NB4 (cell line): ENCODE data around the gene PBRM1.

ENCODE experiments used
- DNase-seq: peaks from one replicate; pipeline ENCODE4 v3.0.0; 2010; ENCODE audit warnings: low read depth
- H3K4me3 ChIP-seq: one replicate; pipeline ENCODE4 v1.5.1; 2011; ENCODE audit warnings: mild to moderate bottlenecking, low read depth, low read length, moderate library complexity
- MYC ChIP-seq: IDR thresholded peaks from 2 replicates; pipeline ENCODE4 v1.6.1; 2011; ENCODE audit warnings: low read depth, low read length
- POLR2A ChIP-seq: IDR thresholded peaks from 2 replicates; pipeline ENCODE4 v1.6.1; 2011; ENCODE audit warnings: mild to moderate bottlenecking; ENCODE audit not compliant: insufficient read length; ENCODE audit errors: extremely low read depth
- TF ChIP-seq, protein P1 (sequence below): IDR thresholded peaks from one replicate; pipeline ENCODE4 v1.5.1; 2012; ENCODE audit warnings: low read depth, low read length
- TF ChIP-seq, protein P2 (sequence below): IDR thresholded peaks from 2 replicates; pipeline ENCODE4 v1.6.1; 2011; ENCODE audit warnings: low read depth, low read length

Gene PBRM1

GRCh38 chr3:52705688-52706686 lies 20.3 kb upstream of the PBRM1 start, which contains the start of the genes GLT8D1 and SPCS1:
Gene GLT8D1, minus strand, starts transcription at chr3:52705791. Its CDS starts 5,331 bp downstream, at chr3:52700460.
Gene SPCS1, plus strand, starts transcription at chr3:52706106. Its CDS starts 141 bp downstream, at chr3:52706247.
- H3K4me3 ChIP-seq: peak within 1 kb of the TSS; percentile 92
- TF ChIP-seq, protein P1, sequence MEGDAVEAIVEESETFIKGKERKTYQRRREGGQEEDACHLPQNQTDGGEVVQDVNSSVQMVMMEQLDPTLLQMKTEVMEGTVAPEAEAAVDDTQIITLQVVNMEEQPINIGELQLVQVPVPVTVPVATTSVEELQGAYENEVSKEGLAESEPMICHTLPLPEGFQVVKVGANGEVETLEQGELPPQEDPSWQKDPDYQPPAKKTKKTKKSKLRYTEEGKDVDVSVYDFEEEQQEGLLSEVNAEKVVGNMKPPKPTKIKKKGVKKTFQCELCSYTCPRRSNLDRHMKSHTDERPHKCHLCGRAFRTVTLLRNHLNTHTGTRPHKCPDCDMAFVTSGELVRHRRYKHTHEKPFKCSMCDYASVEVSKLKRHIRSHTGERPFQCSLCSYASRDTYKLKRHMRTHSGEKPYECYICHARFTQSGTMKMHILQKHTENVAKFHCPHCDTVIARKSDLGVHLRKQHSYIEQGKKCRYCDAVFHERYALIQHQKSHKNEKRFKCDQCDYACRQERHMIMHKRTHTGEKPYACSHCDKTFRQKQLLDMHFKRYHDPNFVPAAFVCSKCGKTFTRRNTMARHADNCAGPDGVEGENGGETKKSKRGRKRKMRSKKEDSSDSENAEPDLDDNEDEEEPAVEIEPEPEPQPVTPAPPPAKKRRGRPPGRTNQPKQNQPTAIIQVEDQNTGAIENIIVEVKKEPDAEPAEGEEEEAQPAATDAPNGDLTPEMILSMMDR: no peak
- peak; percentile 63 for TF ChIP-seq MYC
- TF ChIP-seq POLR2A: peak; percentile 72
- TF ChIP-seq, protein P2, sequence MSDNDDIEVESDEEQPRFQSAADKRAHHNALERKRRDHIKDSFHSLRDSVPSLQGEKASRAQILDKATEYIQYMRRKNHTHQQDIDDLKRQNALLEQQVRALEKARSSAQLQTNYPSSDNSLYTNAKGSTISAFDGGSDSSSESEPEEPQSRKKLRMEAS: peak; percentile 42
- peak; percentile 91 for DNase-seq

- DNase-seq: no peak
- TF ChIP-seq, protein P2: no peak
- TF ChIP-seq, protein P1: no peak
- no peak for TF ChIP-seq POLR2A
- H3K4me3 ChIP-seq: peak overlapping the region; percentile 92
These were observed 19.6 kb upstream of the PBRM1 start for GRCh38 chr3:52705438-52705687.

- H3K4me3 ChIP-seq: peak overlapping the region; percentile 92
- DNase-seq: peak; percentile 50
- TF ChIP-seq POLR2A (no peak), MYC (0 out of 2 replicates have a peak, but pooled peaks have one; percentile 35)
- TF ChIP-seq, protein P1: no peak
- TF ChIP-seq, protein P2: peak; percentile 44; the same call in 1 of the 2 replicates
These were observed 19.1 kb upstream of the PBRM1 start for GRCh38 chr3:52704611-52705437.

GRCh38 chr3:52703341-52703740 lies 17.6 kb upstream of the PBRM1 start:
- TF ChIP-seq, protein P1: no peak
- TF ChIP-seq POLR2A: no peak
- no peak for TF ChIP-seq MYC
- TF ChIP-seq, protein P2: no peak
- H3K4me3 ChIP-seq: peak overlapping the region; percentile 92
- peak; percentile 29 for DNase-seq

GRCh38 chr3:52697632-52697965 lies 11.9 kb upstream of the PBRM1 start:
- DNase-seq: no peak
- no peak overlapping the region for H3K4me3 ChIP-seq
- TF ChIP-seq POLR2A (peak; percentile 24), MYC (no peak)
- TF ChIP-seq, protein P2: no peak
- TF ChIP-seq, protein P1: no peak
